ENCODE results near the gene TMEM101. TPM values are rescaled to one million over a fixed set of nuclear protein-coding genes. Genes with fewer than 3 reads are reported as not detected.

TMEM101 gene
- total and polyA plus RNA-seq, 2 experiments from 2014 or later, result 33.4 to 41.0 TPM

GRCh38 chr17:44061446-44061845 lies 46.7 kb upstream of the TMEM101 start:
- no peak overlapping the region for H3K4me2 ChIP-seq

GRCh38 chr17:44059101-44059892 lies 44.5 kb upstream of the TMEM101 start:
- H3K27ac ChIP-seq, result no peak overlapping the region
- peaks cover 5% of the 10 kb centered on the region for H3K36me3 ChIP-seq (replicated peaks; ENCODE audit: insufficient read depth, low read depth)

More at GRCh38 chr17:44061446-44061845, 46.7 kb upstream of the TMEM101 start:
- 54% methylated on average over 1 of the region's 1 CpG for WGBS (ENCODE audit: low lambda C conversion rate, missing lambda C conversion rate)
- peaks cover 53% of the 10 kb centered on the region for H4K20me1 ChIP-seq (ENCODE audit: insufficient read depth, poor library complexity, severe bottlenecking)
- H3K9me2 ChIP-seq (replicated peaks; ENCODE audit: insufficient read depth), result no peaks in the 10 kb centered on the region
- no peak for DNase-seq (ENCODE audit: low spot score)
- no peak overlapping the region for H2AFZ ChIP-seq
- H3K9me3 ChIP-seq (ENCODE audit: low read depth), result no peaks in the 10 kb centered on the region
- H3K4me3 ChIP-seq, result no peak overlapping the region
- H3K27me3 ChIP-seq, result no peaks in the 10 kb centered on the region
- TF ChIP-seq CTCF (IDR thresholded peaks at IDR 0.05; ENCODE audit: poor library complexity), result no peak
- peaks cover 5% of the 10 kb centered on the region for H3K36me3 ChIP-seq (replicated peaks; ENCODE audit: insufficient read depth, low read depth)
- H3K27ac ChIP-seq, result no peak overlapping the region
- H3K79me2 ChIP-seq, result peaks cover 96% of the 10 kb centered on the region
- H3K4me1 ChIP-seq (ENCODE audit: insufficient read depth), result peaks cover 11% of the 10 kb centered on the region

GRCh38 chr17:44053125-44053872 lies 38.5 kb upstream of the TMEM101 start:
- Histone ChIP-seq H3K4me1 (ENCODE audit: insufficient read depth) (no peaks in the 10 kb centered on the region), H2AFZ (no peak overlapping the region), H3K27ac (no peak overlapping the region), H3K4me3 (no peak overlapping the region), H3K9me3 (ENCODE audit: low read depth) (no peaks in the 10 kb centered on the region), H3K79me2 (peaks cover 94% of the 10 kb centered on the region), H4K20me1 (ENCODE audit: insufficient read depth, poor library complexity, severe bottlenecking) (peaks cover 48% of the 10 kb centered on the region), H3K9me2 (replicated peaks; ENCODE audit: insufficient read depth) (no peaks in the 10 kb centered on the region), H3K27me3 (no peaks in the 10 kb centered on the region), H3K4me2 (no peak overlapping the region), H3K36me3 (replicated peaks; ENCODE audit: insufficient read depth, low read depth) (no peaks in the 10 kb centered on the region)
- WGBS (ENCODE audit: low lambda C conversion rate, missing lambda C conversion rate), result 80% methylated on average over 3 of the region's 3 CpGs
- DNase-seq (ENCODE audit: low spot score), result no peak
- TF ChIP-seq EZH2 (IDR thresholded peaks at IDR 0.05; ENCODE audit: borderline replicate concordance) (no peak), CTCF (IDR thresholded peaks at IDR 0.05; ENCODE audit: poor library complexity) (no peak), EZH2phosphoT487 (IDR thresholded peaks at IDR 0.05; ENCODE audit: low read depth, severe bottlenecking, unreplicated experiment) (no peak)

More at GRCh38 chr17:44059101-44059892, 44.5 kb upstream of the TMEM101 start:
- Histone ChIP-seq H3K9me3 (ENCODE audit: low read depth) (no peaks in the 10 kb centered on the region), H3K4me2 (no peak overlapping the region), H2AFZ (no peak overlapping the region), H3K4me1 (ENCODE audit: insufficient read depth) (peaks cover 1% of the 10 kb centered on the region), H3K4me3 (no peak overlapping the region), H3K79me2 (peaks cover 100% of the 10 kb centered on the region), H3K9me2 (replicated peaks; ENCODE audit: insufficient read depth) (no peaks in the 10 kb centered on the region), H4K20me1 (ENCODE audit: insufficient read depth, poor library complexity, severe bottlenecking) (peaks cover 55% of the 10 kb centered on the region), H3K27me3 (no peaks in the 10 kb centered on the region)
- 90% methylated on average over 14 of the region's 14 CpGs for WGBS (ENCODE audit: low lambda C conversion rate, missing lambda C conversion rate)
- no peak for DNase-seq (ENCODE audit: low spot score)
- TF ChIP-seq EZH2phosphoT487 (IDR thresholded peaks at IDR 0.05; ENCODE audit: low read depth, severe bottlenecking, unreplicated experiment), result no peak
- TF ChIP-seq EZH2 (IDR thresholded peaks at IDR 0.05; ENCODE audit: borderline replicate concordance), result no peak
- TF ChIP-seq CTCF (IDR thresholded peaks at IDR 0.05; ENCODE audit: poor library complexity), result no peak

Measured in hepatocyte (in vitro differentiated cells).